HepG2 (cell line): Measurements from ENCODE around the gene RRAD. TPM values are rescaled to one million over a fixed set of nuclear protein-coding genes. Genes with fewer than 3 reads are reported as not detected.

ENCODE experiments used
- ATM ChIP-seq: fragments of 450-650 bp; IDR thresholded peaks from 2 replicates; pipeline ENCODE4 v1.7.1; 2017; ENCODE audit warnings: mild to moderate bottlenecking, borderline replicate concordance
- NRL ChIP-seq: sonication (generic); formaldehyde crosslinking; IDR thresholded peaks from 2 replicates; pipeline ENCODE4 v1.5.0; 2020; ENCODE audit warnings: missing genetic modification reagents, mild to moderate bottlenecking, moderate library complexity, borderline replicate concordance
- SAP130 ChIP-seq: IDR thresholded peaks from 2 replicates; pipeline ENCODE4 v1.6.1; 2016; ENCODE audit warnings: low read depth
- polyA plus RNA-seq, 8 experiments: library from polyadenylated mRNA; depleted of rRNA in 3 of 8; stranded (reverse) in 7 of 8; unstranded in 1 of 8; fragments of >200 nt; fragmentation: Illumina TruSeq in 4 of 8; extraction: Trizol in 4 of 8; gene quantifications; 2 replicates each; pipeline versions ENCODE4 v1.2.1 to v1.2.3, GENCODE V29; 2011 to 2016; ENCODE audit warnings: low read depth in 4 of 8, missing spikeins in 1 of 8, mixed read lengths in 1 of 8; ENCODE audit not compliant: insufficient read depth in 1 of 8
- total RNA-seq, 5 experiments: library from RNA; depleted of rRNA; stranded (reverse); fragments of >200 nt; fragmentation: Illumina TruSeq; extraction: Trizol; gene quantifications; 2 replicates each; pipeline ENCODE4 v1.2.3, GENCODE V29; 2016; ENCODE audit warnings: low read depth in 1 of 5
- TF ChIP-seq, protein P1 (sequence below): sonication (generic); formaldehyde crosslinking; IDR thresholded peaks from 2 replicates; pipeline ENCODE4 v1.5.0; 2020; ENCODE audit warnings: mild to moderate bottlenecking, missing genetic modification reagents, borderline replicate concordance
- TF ChIP-seq, protein P2 (sequence below): sonication (generic); formaldehyde crosslinking; IDR thresholded peaks from 2 replicates; pipeline ENCODE4 v1.5.1; 2020; ENCODE audit warnings: mild to moderate bottlenecking, missing genetic modification reagents, moderate library complexity

RRAD gene
- total and polyA plus RNA-seq, 2 of the 13 experiments (the other 11 are each of a cell fraction or from before 2014, with no cell fraction given), result 0.80 to 1.1 TPM

- TF ChIP-seq, protein P1, sequence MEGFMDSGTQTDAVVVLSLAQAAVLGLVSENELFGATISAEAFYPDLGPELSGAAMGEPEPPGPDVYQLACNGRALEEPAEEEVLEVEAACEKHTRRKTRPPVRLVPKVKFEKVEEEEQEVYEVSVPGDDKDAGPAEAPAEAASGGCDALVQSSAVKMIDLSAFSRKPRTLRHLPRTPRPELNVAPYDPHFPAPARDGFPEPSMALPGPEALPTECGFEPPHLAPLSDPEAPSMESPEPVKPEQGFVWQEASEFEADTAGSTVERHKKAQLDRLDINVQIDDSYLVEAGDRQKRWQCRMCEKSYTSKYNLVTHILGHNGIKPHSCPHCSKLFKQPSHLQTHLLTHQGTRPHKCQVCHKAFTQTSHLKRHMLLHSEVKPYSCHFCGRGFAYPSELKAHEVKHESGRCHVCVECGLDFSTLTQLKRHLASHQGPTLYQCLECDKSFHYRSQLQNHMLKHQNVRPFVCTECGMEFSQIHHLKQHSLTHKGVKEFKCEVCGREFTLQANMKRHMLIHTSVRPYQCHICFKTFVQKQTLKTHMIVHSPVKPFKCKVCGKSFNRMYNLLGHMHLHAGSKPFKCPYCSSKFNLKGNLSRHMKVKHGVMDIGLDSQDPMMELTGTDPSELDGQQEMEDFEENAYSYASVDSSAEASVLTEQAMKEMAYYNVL, result peak; percentile 96
- TF ChIP-seq NRL (CRISPR knock-in tag) (no peak), ATM (peak; percentile 34; the same call in 1 of the 2 replicates), SAP130 (0 out of 2 replicates have a peak, but pooled peaks have one; percentile 14)
- TF ChIP-seq, protein P2, sequence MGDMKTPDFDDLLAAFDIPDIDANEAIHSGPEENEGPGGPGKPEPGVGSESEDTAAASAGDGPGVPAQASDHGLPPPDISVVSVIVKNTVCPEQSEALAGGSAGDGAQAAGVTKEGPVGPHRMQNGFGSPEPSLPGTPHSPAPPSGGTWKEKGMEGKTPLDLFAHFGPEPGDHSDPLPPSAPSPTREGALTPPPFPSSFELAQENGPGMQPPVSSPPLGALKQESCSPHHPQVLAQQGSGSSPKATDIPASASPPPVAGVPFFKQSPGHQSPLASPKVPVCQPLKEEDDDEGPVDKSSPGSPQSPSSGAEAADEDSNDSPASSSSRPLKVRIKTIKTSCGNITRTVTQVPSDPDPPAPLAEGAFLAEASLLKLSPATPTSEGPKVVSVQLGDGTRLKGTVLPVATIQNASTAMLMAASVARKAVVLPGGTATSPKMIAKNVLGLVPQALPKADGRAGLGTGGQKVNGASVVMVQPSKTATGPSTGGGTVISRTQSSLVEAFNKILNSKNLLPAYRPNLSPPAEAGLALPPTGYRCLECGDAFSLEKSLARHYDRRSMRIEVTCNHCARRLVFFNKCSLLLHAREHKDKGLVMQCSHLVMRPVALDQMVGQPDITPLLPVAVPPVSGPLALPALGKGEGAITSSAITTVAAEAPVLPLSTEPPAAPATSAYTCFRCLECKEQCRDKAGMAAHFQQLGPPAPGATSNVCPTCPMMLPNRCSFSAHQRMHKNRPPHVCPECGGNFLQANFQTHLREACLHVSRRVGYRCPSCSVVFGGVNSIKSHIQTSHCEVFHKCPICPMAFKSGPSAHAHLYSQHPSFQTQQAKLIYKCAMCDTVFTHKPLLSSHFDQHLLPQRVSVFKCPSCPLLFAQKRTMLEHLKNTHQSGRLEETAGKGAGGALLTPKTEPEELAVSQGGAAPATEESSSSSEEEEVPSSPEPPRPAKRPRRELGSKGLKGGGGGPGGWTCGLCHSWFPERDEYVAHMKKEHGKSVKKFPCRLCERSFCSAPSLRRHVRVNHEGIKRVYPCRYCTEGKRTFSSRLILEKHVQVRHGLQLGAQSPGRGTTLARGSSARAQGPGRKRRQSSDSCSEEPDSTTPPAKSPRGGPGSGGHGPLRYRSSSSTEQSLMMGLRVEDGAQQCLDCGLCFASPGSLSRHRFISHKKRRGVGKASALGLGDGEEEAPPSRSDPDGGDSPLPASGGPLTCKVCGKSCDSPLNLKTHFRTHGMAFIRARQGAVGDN (CRISPR knock-in tag), result peak; percentile 12; the same call in 1 of the 2 replicates
These were observed 33.7 kb upstream of the RRAD start (continued) for GRCh38 chr16:66958857-66959703.
